ENCODE results near the gene NCAPD3.

GRCh38 chr11:134223836-134224709 is at the start of gene NCAPD3, which contains the start of gene VPS26B:
- TF ChIP-seq CTCF (IDR thresholded peaks at IDR 0.05) (peak in 1 of 6 experiments; percentile 6), POLR2A (IDR thresholded peaks at IDR 0.05) (peak; percentile 85 to 93)

Data from adrenal gland (tissue), 5 donors.